Fibroblast of lung (primary cell): ENCODE measurements around the gene ZNF740. TPM values are rescaled to one million over a fixed set of nuclear protein-coding genes. Genes with fewer than 3 reads are reported as not detected.

Source experiments
- DNase-seq, 2 donors: peaks; one replicate each; pipeline versions ENCODE4 v3.0.0 to v3.0.0-alpha.2; 2010; ENCODE audit warnings: low read depth in 2 of 2
- H2AFZ ChIP-seq: 2 replicates; pipeline ENCODE4 v1.5.1; 2012; ENCODE audit warnings: low read length, control low read depth, inconsistent platforms
- H3K27ac ChIP-seq: 2 replicates; pipeline ENCODE4 v1.5.1; 2011; ENCODE audit warnings: low read length, control low read depth; ENCODE audit not compliant: insufficient read depth
- H3K27me3 ChIP-seq: 2 replicates; pipeline ENCODE4 v1.5.1; 2011; ENCODE audit warnings: mild to moderate bottlenecking, low read length; ENCODE audit not compliant: control insufficient read depth, insufficient read depth
- H3K36me3 ChIP-seq: 2 replicates; pipeline ENCODE4 v1.5.1; 2011; ENCODE audit warnings: low read length; ENCODE audit not compliant: control insufficient read depth, insufficient read depth
- H3K4me1 ChIP-seq: 2 replicates; pipeline ENCODE4 v1.5.1; 2011; ENCODE audit warnings: low read length; ENCODE audit not compliant: control insufficient read depth, insufficient read depth; ENCODE audit errors: extremely low read depth
- H3K4me2 ChIP-seq: 2 replicates; pipeline ENCODE4 v1.5.1; 2011; ENCODE audit warnings: low read length, control low read depth; ENCODE audit not compliant: insufficient read depth; ENCODE audit errors: extremely low read depth
- H3K4me3 ChIP-seq, 4 experiments: fragments of 200-600 bp in 1 of 4; sonication (generic) in 1 of 4; replicated peaks in 1 of 4; 2 replicates each; pipeline ENCODE4 v1.5.1; 2011 to 2016; ENCODE audit warnings: low read length in 4 of 4, low read depth in 3 of 4, mild to moderate bottlenecking in 3 of 4, control low read depth in 2 of 4, inconsistent platforms in 1 of 4, mixed read lengths in 1 of 4; ENCODE audit not compliant: insufficient read depth in 1 of 4; ENCODE audit errors: control extremely low read depth in 1 of 4
- H3K79me2 ChIP-seq: 2 replicates; pipeline ENCODE4 v1.5.1; 2012; ENCODE audit warnings: mild to moderate bottlenecking, low read length, inconsistent platforms; ENCODE audit not compliant: control insufficient read depth, insufficient read depth
- H3K9ac ChIP-seq: 2 replicates; pipeline ENCODE4 v1.5.1; 2011; ENCODE audit warnings: mild to moderate bottlenecking, low read length, control low read depth; ENCODE audit not compliant: insufficient read depth
- H3K9me3 ChIP-seq: 2 replicates; pipeline ENCODE4 v1.5.1; 2012; ENCODE audit warnings: low read depth, low read length; ENCODE audit not compliant: control insufficient read depth, insufficient read depth
- H4K20me1 ChIP-seq: 2 replicates; pipeline ENCODE4 v1.5.1; 2011; ENCODE audit warnings: low read length; ENCODE audit not compliant: control insufficient read depth, insufficient read depth; ENCODE audit errors: extremely low read depth
- CTCF ChIP-seq, 2 donors: IDR thresholded peaks in 1 of 2; conservative IDR thresholded peaks in 1 of 2; 1 replicate in 1 of 2; 2 replicates in 1 of 2; pipeline ENCODE4 v1.5.1; 2011 to 2012; ENCODE audit warnings: low read length in 2 of 2, control low read depth in 1 of 2, inconsistent platforms in 1 of 2, low read depth in 1 of 2, mild to moderate bottlenecking in 1 of 2
- EZH2 ChIP-seq: IDR thresholded peaks from 2 replicates; pipeline ENCODE4 v1.5.1; 2012; ENCODE audit warnings: low read length, control low read depth, mild to moderate bottlenecking; ENCODE audit errors: missing control alignments
- polyA plus RNA-seq, 2 donors: library from polyadenylated mRNA; depleted of rRNA in 1 of 2; stranded (reverse) in 1 of 2; unstranded in 1 of 2; fragments of >200 nt; gene quantifications; 2 replicates each; pipeline ENCODE4 v1.2.1, GENCODE V29; 2011 to 2012; ENCODE audit warnings: missing spikeins in 1 of 2
- total RNA-seq: library from RNA; depleted of rRNA; stranded (reverse); fragments of >200 nt; gene quantifications from 2 replicates; pipeline ENCODE4 v1.2.1, GENCODE V29; 2014

Gene ZNF740
- total and polyA plus RNA-seq, 2 donors (not counting 1 experiment from before 2014, with no cell fraction given) = 10.6 to 16.8 TPM

DNA sequence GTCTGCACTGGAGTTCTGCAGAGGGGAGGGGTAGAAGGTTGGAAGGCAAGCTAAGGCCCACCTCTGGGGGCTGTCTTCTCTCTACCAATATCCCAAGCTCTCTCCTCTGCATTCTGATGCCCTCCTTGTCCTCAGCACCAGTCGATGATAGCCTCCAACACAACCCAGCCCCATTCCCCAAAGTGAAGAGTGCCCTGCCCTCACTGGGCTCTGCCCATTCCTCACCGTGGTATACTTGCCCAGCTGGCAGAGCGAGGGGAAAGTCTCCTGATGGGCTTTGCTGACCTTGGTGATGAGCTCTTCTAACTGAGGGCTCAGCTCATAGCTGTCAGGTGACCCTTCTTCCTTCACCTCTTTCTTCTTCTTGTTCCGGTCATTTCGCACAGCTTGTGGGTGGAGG, 33.7 kb downstream of the ZNF740 start:
- Histone ChIP-seq H3K27me3 (no peaks in the 10 kb centered on the region), H3K9me3 (no peaks in the 10 kb centered on the region), H3K4me3 (no peak overlapping the region), H3K79me2 (peaks cover 37% of the 10 kb centered on the region), H3K4me1 (peaks cover 17% of the 10 kb centered on the region), H3K4me2 (no peak overlapping the region), H2AFZ (no peak overlapping the region), H3K27ac (no peak overlapping the region), H4K20me1 (no peaks in the 10 kb centered on the region), H3K36me3 (peaks cover 39% of the 10 kb centered on the region), H3K9ac (no peak overlapping the region)
- TF ChIP-seq EZH2 = no peak
- no peak for DNase-seq

DNA sequence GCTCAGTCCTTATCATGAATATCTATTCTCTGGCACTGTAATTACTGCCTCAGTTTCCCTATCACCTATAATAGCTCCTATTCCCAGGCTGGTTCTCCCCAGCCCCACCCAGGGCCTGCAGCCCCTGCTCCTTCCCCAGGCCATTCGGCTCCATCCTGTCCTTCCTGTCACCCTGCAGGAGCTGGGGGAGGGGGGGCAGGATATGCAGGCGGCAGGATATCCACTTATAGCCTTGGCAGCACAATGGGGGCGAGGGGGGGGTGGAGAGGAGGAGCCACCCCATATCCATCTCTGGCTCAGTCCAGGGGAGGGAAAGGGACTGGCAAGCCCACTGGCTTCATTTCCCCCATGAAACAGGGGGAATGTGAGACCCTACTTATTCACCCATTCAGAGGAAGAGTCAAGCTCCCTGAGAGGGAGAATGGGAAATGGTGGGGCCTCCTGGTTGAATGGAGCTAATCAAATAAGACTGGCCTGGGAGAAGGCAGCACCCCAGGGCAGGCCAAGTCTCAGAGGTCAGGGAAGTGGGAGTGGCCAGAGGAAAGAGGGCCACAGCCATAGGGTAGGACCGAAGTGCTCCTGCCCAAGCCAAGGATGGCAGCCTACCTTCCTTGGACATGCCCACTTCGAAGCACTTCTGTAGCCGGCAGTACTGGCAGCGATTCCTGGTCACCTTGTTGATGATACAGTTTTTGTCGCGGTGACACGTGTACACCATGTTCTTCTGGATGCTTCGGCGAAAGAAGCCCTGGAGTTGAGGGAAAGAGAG, 34.3 kb downstream of the ZNF740 start:
- no peak for DNase-seq
- H3K36me3 ChIP-seq = peaks cover 39% of the 10 kb centered on the region
- peaks cover 43% of the 10 kb centered on the region for H3K79me2 ChIP-seq
- TF ChIP-seq CTCF (conservative IDR thresholded peaks at IDR 0.05 in 1 of 2, IDR thresholded peaks at IDR 0.05 in 1 of 2; ENCODE audit: low read depth in 1 of 2, low read length in 2 of 2) (no peak), EZH2 (no peak)
- H3K4me1 ChIP-seq = peaks cover 17% of the 10 kb centered on the region
- H3K27me3 ChIP-seq = no peaks in the 10 kb centered on the region
- no peak overlapping the region for H3K4me2 ChIP-seq
- no peak overlapping the region for H3K4me3 ChIP-seq
- no peak overlapping the region for H3K9ac ChIP-seq
- H4K20me1 ChIP-seq = no peaks in the 10 kb centered on the region
- H2AFZ ChIP-seq = no peak overlapping the region
- no peaks in the 10 kb centered on the region for H3K9me3 ChIP-seq
- no peak overlapping the region for H3K27ac ChIP-seq

DNA sequence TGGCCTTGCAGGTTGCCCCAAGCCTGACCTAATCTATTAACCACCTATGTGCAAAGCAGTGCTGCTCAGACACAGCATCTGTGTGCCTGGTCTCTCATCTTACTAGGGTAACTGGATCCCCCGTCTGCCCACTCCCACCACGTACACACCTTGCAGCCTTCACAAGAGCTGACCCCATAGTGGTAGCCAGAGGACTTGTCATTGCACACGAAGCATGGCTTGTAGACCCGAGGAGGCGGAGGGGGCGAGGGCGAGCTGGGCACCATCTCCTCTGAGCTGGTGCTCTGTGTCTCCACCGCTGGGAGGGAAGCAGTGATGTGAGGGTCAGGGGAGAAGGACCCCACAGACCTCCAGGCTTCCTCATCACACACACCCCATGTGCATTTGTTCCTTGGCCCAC, 35.0 kb downstream of the ZNF740 start:
- Histone ChIP-seq H3K9me3 (no peaks in the 10 kb centered on the region), H3K36me3 (peaks cover 36% of the 10 kb centered on the region), H3K4me3 (no peak overlapping the region), H3K4me2 (no peak overlapping the region), H3K27me3 (no peaks in the 10 kb centered on the region), H3K4me1 (peaks cover 17% of the 10 kb centered on the region), H2AFZ (no peak overlapping the region), H4K20me1 (no peaks in the 10 kb centered on the region), H3K27ac (no peak overlapping the region), H3K79me2 (peaks cover 43% of the 10 kb centered on the region), H3K9ac (no peak overlapping the region)
- TF ChIP-seq CTCF (conservative IDR thresholded peaks at IDR 0.05 in 1 of 2, IDR thresholded peaks at IDR 0.05 in 1 of 2; ENCODE audit: low read depth in 1 of 2, low read length in 2 of 2) (no peak), EZH2 (no peak)
- DNase-seq = no peak
